Peyer's patch (tissue), 4 donors: ENCODE results near the gene ZNF607.

Source experiments
- POLR2A ChIP-seq, 2 donors: fragments of 450-650 bp; IDR thresholded peaks; one replicate each; pipeline ENCODE4 v1.5.1; 2017; ENCODE audit warnings: antibody characterized with exemption in 2 of 2, mild to moderate bottlenecking in 2 of 2, moderate library complexity in 2 of 2
- TF ChIP-seq, protein P1 (sequence below), 6 experiments: fragments of 450-650 bp in 4 of 6; fragments of 200-600 bp in 2 of 6; sonication (generic) in 1 of 6; IDR thresholded peaks; one replicate each; pipeline ENCODE4 v1.5.1; 2017 to 2019; ENCODE audit warnings: antibody characterized with exemption in 6 of 6, mild to moderate bottlenecking in 3 of 6, moderate library complexity in 1 of 6

DNA sequence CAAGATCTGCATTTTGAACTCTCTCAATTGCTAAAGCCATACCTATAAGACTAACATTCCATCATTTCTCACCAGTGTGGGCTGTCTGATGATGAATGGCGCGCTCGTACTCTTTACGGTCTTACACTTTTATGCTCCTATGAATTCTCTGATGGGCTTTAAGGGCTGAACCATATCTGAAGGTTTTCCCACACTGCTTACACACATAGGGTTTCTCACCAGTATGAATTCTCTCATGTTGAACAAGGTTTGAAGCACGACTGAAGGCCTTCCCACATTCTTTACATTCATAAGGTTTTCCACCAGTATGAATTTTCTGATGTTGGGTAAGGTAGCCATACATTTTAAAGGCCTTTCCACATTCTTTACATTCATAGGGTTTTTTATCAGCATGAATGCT is 18.8 kb upstream of the ZNF607 start:
- TF ChIP-seq, protein P1, sequence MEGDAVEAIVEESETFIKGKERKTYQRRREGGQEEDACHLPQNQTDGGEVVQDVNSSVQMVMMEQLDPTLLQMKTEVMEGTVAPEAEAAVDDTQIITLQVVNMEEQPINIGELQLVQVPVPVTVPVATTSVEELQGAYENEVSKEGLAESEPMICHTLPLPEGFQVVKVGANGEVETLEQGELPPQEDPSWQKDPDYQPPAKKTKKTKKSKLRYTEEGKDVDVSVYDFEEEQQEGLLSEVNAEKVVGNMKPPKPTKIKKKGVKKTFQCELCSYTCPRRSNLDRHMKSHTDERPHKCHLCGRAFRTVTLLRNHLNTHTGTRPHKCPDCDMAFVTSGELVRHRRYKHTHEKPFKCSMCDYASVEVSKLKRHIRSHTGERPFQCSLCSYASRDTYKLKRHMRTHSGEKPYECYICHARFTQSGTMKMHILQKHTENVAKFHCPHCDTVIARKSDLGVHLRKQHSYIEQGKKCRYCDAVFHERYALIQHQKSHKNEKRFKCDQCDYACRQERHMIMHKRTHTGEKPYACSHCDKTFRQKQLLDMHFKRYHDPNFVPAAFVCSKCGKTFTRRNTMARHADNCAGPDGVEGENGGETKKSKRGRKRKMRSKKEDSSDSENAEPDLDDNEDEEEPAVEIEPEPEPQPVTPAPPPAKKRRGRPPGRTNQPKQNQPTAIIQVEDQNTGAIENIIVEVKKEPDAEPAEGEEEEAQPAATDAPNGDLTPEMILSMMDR (IDR thresholded peaks at IDR 0.05): no peak
- TF ChIP-seq POLR2A (IDR thresholded peaks at IDR 0.05): no peak
